ENCODE measurements around the gene ZBTB7B.

The ZBTB7B gene

DNA sequence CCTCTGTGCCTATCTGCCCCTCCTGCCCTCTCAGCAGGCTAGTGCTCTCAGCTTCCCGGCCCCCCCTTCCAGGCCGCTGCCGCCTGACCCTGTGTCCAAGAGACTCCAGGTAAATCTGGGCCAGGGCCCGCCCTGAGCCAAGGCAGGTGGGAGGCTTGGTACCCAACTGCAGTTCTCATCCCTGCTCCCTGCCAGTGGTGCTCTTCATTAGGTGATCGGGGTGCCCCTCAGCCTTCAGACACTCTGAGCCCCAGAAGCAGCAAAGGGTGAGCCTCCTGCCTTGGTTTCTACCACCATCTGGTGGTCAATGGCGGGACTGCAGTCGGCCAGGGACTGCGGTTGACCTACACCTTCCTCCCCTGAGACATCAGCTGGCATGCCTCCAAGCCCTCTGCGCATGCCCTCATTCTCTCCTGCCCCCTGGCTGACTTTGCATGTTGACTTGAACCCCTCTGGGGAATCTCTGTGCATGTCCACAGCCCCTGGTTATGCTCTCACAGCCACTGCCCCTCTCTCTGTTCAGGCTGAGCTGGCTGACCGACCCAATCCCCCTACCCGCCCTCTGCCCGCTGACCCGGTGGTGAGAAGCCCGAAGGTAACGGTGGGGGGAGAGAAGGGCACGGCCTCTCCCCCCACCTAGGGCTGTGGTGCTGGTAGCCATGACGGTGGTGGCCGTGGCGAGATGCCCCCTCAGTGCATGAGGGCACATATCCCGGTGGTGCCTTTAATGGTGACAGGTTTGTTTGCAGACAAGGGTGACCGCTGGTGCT lies 59.0 kb downstream of the ZBTB7B start:
- peak overlapping the region; percentile 69 for H3K4me3 ChIP-seq (ENCODE audit: low read depth, low read length, poor library complexity, severe bottlenecking)
- peak overlapping the region; percentile 24; the same call in 1 of the 2 replicates for H3K9ac ChIP-seq (ENCODE audit: low read length)
- H3K4me2 ChIP-seq (ENCODE audit: low read length) = peak overlapping the region; percentile 62
- no peaks in the 10 kb centered on the region for H4K20me1 ChIP-seq (ENCODE audit: insufficient read depth, low read length)
- H3K36me3 ChIP-seq (ENCODE audit: insufficient read depth, low read length) = peaks cover 3% of the 10 kb centered on the region; the same call in 1 of the 2 replicates
- H3K9me2 ChIP-seq (ENCODE audit: low read depth, low read length) = no peaks in the 10 kb centered on the region
- H3K79me2 ChIP-seq (ENCODE audit: insufficient read depth, low read length) = no peaks in the 10 kb centered on the region
- H3K27ac ChIP-seq (ENCODE audit: low read depth, low read length, poor library complexity, severe bottlenecking) = peak overlapping the region; percentile 49
- no peaks in the 10 kb centered on the region for H3K27me3 ChIP-seq (ENCODE audit: insufficient read depth, low read length)
- peaks cover 28% of the 10 kb centered on the region for H3K4me1 ChIP-seq (ENCODE audit: insufficient read depth, low read length, severe bottlenecking)
- H2AFZ ChIP-seq (ENCODE audit: low read length) = no peak overlapping the region
- TF ChIP-seq EZH2 (IDR thresholded peaks at IDR 0.05; ENCODE audit: borderline replicate concordance, low read length) (no peak), CTCF (IDR thresholded peaks at IDR 0.05; ENCODE audit: low read length) (peak; percentile 96)
- no peaks in the 10 kb centered on the region for H3F3A ChIP-seq (ENCODE audit: insufficient read depth, low read length)
- no peaks in the 10 kb centered on the region for H3K9me3 ChIP-seq (ENCODE audit: low read length)

GRCh38 chr1:155062151-155062686 lies 59.6 kb downstream of the ZBTB7B start:
- Histone ChIP-seq H3K9ac (ENCODE audit: low read length) (peak overlapping the region; percentile 24; the same call in 1 of the 2 replicates), H3K4me2 (ENCODE audit: low read length) (peak overlapping the region; percentile 62), H3K4me1 (ENCODE audit: insufficient read depth, low read length, severe bottlenecking) (peaks cover 28% of the 10 kb centered on the region), H4K20me1 (ENCODE audit: insufficient read depth, low read length) (no peaks in the 10 kb centered on the region), H3K36me3 (ENCODE audit: insufficient read depth, low read length) (peaks cover 3% of the 10 kb centered on the region; the same call in 1 of the 2 replicates), H3K79me2 (ENCODE audit: insufficient read depth, low read length) (no peaks in the 10 kb centered on the region), H3K9me2 (ENCODE audit: low read depth, low read length) (no peaks in the 10 kb centered on the region), H3K4me3 (ENCODE audit: low read depth, low read length, poor library complexity, severe bottlenecking) (peak overlapping the region; percentile 69), H2AFZ (ENCODE audit: low read length) (no peak overlapping the region), H3K27ac (ENCODE audit: low read depth, low read length, poor library complexity, severe bottlenecking) (peak overlapping the region; percentile 49), H3K9me3 (ENCODE audit: low read length) (no peaks in the 10 kb centered on the region), H3F3A (ENCODE audit: insufficient read depth, low read length) (no peaks in the 10 kb centered on the region), H3K27me3 (ENCODE audit: insufficient read depth, low read length) (no peaks in the 10 kb centered on the region)
- TF ChIP-seq CTCF (IDR thresholded peaks at IDR 0.05; ENCODE audit: low read length) = no peak
- TF ChIP-seq EZH2 (IDR thresholded peaks at IDR 0.05; ENCODE audit: borderline replicate concordance, low read length) = no peak

DNA sequence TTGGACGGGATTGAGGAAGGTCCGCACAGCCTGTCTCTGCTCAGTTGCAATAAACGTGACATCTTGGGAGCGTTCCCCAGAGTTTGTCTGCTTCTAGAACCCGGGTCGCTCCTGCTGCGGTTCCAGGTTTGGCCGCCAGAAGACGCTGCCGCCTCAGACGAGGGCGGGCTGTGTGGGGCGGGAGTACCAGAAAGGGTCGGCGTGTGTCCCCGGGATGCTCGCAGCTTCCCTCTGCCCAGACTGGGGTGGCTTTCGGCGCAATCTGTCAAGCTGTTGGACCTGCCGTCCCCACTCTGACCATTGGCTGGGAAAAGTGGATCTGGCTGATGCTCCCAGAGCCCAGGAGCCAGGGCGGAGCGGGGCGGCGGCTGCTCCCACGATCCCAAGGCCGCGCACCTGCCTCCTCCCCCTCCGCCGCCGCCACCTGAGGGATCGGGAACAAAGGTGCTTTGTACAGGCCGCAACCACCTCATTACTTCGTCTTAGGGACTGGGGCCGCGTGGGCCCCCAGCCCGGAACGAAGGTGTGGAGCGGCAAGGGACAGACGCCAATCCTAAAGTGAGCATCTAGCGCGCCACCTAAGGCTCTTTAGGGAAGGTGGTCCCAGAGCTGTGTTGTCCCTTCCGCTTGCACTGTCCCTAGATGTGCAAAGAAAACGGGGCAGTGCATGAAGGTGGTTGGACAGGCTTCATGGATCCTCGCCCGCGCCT lies 60.3 kb downstream of the ZBTB7B start:
- Histone ChIP-seq H3K9me3 (ENCODE audit: low read length) (no peaks in the 10 kb centered on the region), H3K79me2 (ENCODE audit: insufficient read depth, low read length) (no peaks in the 10 kb centered on the region), H4K20me1 (ENCODE audit: insufficient read depth, low read length) (no peaks in the 10 kb centered on the region), H3K4me1 (ENCODE audit: insufficient read depth, low read length, severe bottlenecking) (peaks cover 28% of the 10 kb centered on the region), H3K9me2 (ENCODE audit: low read depth, low read length) (no peaks in the 10 kb centered on the region), H3K27ac (ENCODE audit: low read depth, low read length, poor library complexity, severe bottlenecking) (peak overlapping the region; percentile 49), H3K4me3 (ENCODE audit: low read depth, low read length, poor library complexity, severe bottlenecking) (peak overlapping the region; percentile 69), H2AFZ (ENCODE audit: low read length) (no peak overlapping the region), H3K27me3 (ENCODE audit: insufficient read depth, low read length) (no peaks in the 10 kb centered on the region), H3K36me3 (ENCODE audit: insufficient read depth, low read length) (peaks cover 3% of the 10 kb centered on the region; the same call in 1 of the 2 replicates), H3K4me2 (ENCODE audit: low read length) (peak overlapping the region; percentile 62), H3F3A (ENCODE audit: insufficient read depth, low read length) (no peaks in the 10 kb centered on the region), H3K9ac (ENCODE audit: low read length) (peak overlapping the region; percentile 69; the same call in 1 of the 2 replicates)
- TF ChIP-seq CTCF (IDR thresholded peaks at IDR 0.05; ENCODE audit: low read length) (peak; percentile 84), EZH2 (IDR thresholded peaks at IDR 0.05; ENCODE audit: borderline replicate concordance, low read length) (no peak)
